Measurements from ENCODE around the gene ONECUT3. TPM values are rescaled to one million over a fixed set of nuclear protein-coding genes. Genes with fewer than 3 reads are reported as not detected.
"Not testable (repeated sequence)": the region's sequence is repeated elsewhere in the genome, so short reads cannot be mapped to it uniquely, and the experiment has no call there.

Gene ONECUT3
- total RNA-seq, 5 donors from 2014 or later (not counting 1 experiment from before 2014, with no cell fraction given) = 0.03 TPM; not detected in 3

GRCh38 chr19:1758959-1759903 lies 5.9 kb downstream of the ONECUT3 start:
- H3K27me3 Mint-ChIP-seq = peaks cover 39 to 71% of the 10 kb centered on the region in 2 donors
- peaks cover 4 to 14% (median 6%) of the 10 kb centered on the region in 3 donors for H3K4me1 Mint-ChIP-seq
- 23% methylated on average over 8 of the region's 16 CpGs for WGBS (ENCODE audit: insufficient coverage)
- ChIA-PET POLR2A (no interaction called here), CTCF (no interaction called here)
- no peak overlapping the region for H3K4me3 ChIP-seq (ENCODE audit: control insufficient read depth in 1 of 2, extremely low read depth in 1 of 2, low read length in 1 of 2)
- H3K9me3 Mint-ChIP-seq = no peaks in the 10 kb centered on the region
- peaks cover 0 to 97% of the 10 kb centered on the region in 2 experiments for H3K27me3 ChIP-seq (replicated peaks in 1 of 2; ENCODE audit: control insufficient read depth in 2 of 2, extremely low read depth in 1 of 2, insufficient read depth in 2 of 2, low read length in 1 of 2)
- H3K36me3 Mint-ChIP-seq = no peaks in the 10 kb centered on the region
- DNase-seq = no peak
- H3K27ac Mint-ChIP-seq = no peak overlapping the region
- ATAC-seq (replicated peaks in 1 of 4) = no peak
- H3K9me3 ChIP-seq = no peaks in the 10 kb centered on the region
- no peaks in the 10 kb centered on the region for H3K36me3 ChIP-seq (ENCODE audit: control insufficient read depth in 2 of 2, extremely low read depth in 1 of 2, insufficient read depth in 1 of 2, low read length in 1 of 2)
- no peak overlapping the region for H3K27ac ChIP-seq (ENCODE audit: low read length)
- H3K4me3 Mint-ChIP-seq = no peak overlapping the region
- H3K4me1 ChIP-seq (ENCODE audit: control insufficient read depth in 1 of 2, extremely low read depth in 1 of 2, insufficient read depth in 2 of 2, low read length in 2 of 2) = peaks cover 0 to 16% of the 10 kb centered on the region in 2 experiments

GRCh38 chr19:1760020-1760419 lies 6.7 kb downstream of the ONECUT3 start:
- peaks cover 0 to 14% of the 10 kb centered on the region in 2 experiments for H3K4me1 ChIP-seq (ENCODE audit: control insufficient read depth in 1 of 2, extremely low read depth in 1 of 2, insufficient read depth in 2 of 2, low read length in 2 of 2)
- H3K4me1 Mint-ChIP-seq = peaks cover 4 to 11% (median 6%) of the 10 kb centered on the region in 3 donors
- ATAC-seq (replicated peaks in 1 of 4) = no peak
- no peaks in the 10 kb centered on the region for H3K36me3 ChIP-seq (ENCODE audit: control insufficient read depth in 2 of 2, extremely low read depth in 1 of 2, insufficient read depth in 1 of 2, low read length in 1 of 2)
- H3K4me3 ChIP-seq (ENCODE audit: control insufficient read depth in 1 of 2, extremely low read depth in 1 of 2, low read length in 1 of 2) = no peak overlapping the region
- H3K9me3 Mint-ChIP-seq = no peaks in the 10 kb centered on the region
- H3K27ac ChIP-seq (ENCODE audit: low read length) = no peak overlapping the region
- no peak overlapping the region for H3K4me3 Mint-ChIP-seq
- POLR2A ChIA-PET = no interaction called here
- no peaks in the 10 kb centered on the region for H3K9me3 ChIP-seq
- H3K27me3 Mint-ChIP-seq = peaks cover 43 to 74% of the 10 kb centered on the region in 2 donors
- H3K36me3 Mint-ChIP-seq = no peaks in the 10 kb centered on the region
- WGBS (ENCODE audit: insufficient coverage) = 10% methylated on average over 14 of the region's 17 CpGs
- H3K27ac Mint-ChIP-seq = no peak overlapping the region
- DNase-seq = no peak
- H3K27me3 ChIP-seq (replicated peaks in 1 of 2; ENCODE audit: control insufficient read depth in 2 of 2, extremely low read depth in 1 of 2, insufficient read depth in 2 of 2, low read length in 1 of 2) = peaks cover 0 to 100% of the 10 kb centered on the region in 2 experiments
- CTCF ChIA-PET = no interaction called here

GRCh38 chr19:1760786-1761527 lies 7.7 kb downstream of the ONECUT3 start:
- H3K27me3 Mint-ChIP-seq = peaks cover 41 to 78% of the 10 kb centered on the region in 2 donors
- H3K9me3 Mint-ChIP-seq; H3K36me3 ChIP-seq (ENCODE audit: control insufficient read depth in 2 of 2, extremely low read depth in 1 of 2, insufficient read depth in 1 of 2, low read length in 1 of 2); H3K27ac Mint-ChIP-seq; H3K4me3 Mint-ChIP-seq; H3K36me3 Mint-ChIP-seq; H3K4me3 ChIP-seq (ENCODE audit: control insufficient read depth in 1 of 2, extremely low read depth in 1 of 2, low read length in 1 of 2); POLR2A ChIA-PET; H3K4me1 Mint-ChIP-seq; ATAC-seq (replicated peaks in 1 of 4); H3K27ac ChIP-seq (ENCODE audit: low read length); H3K9me3 ChIP-seq; DNase-seq: not testable (repeated sequence)
- peaks cover 3 to 100% of the 10 kb centered on the region in 2 experiments for H3K27me3 ChIP-seq (replicated peaks in 1 of 2; ENCODE audit: control insufficient read depth in 2 of 2, extremely low read depth in 1 of 2, insufficient read depth in 2 of 2, low read length in 1 of 2)
- H3K4me1 ChIP-seq (ENCODE audit: control insufficient read depth in 1 of 2, extremely low read depth in 1 of 2, insufficient read depth in 2 of 2, low read length in 2 of 2) = peaks cover 0 to 13% of the 10 kb centered on the region in 2 experiments
- CTCF ChIA-PET = interaction anchor here in 1 of 2 donors (0.5 kb wide), 1 partner anchor 32 kb away, joined by 4 read pairs; no protein-coding TSS in a partner anchor
- WGBS (ENCODE audit: insufficient coverage) = 12% methylated on average over 6 of the region's 15 CpGs

GRCh38 chr19:1761528-1762242 lies 8.4 kb downstream of the ONECUT3 start:
- CTCF ChIA-PET = interaction anchor here in 1 of 2 donors (0.5 kb wide), 1 partner anchor 31 kb away, joined by 4 read pairs; no protein-coding TSS in a partner anchor
- no peaks in the 10 kb centered on the region for H3K9me3 Mint-ChIP-seq
- Histone ChIP-seq H3K9me3 (no peaks in the 10 kb centered on the region), H3K36me3 (ENCODE audit: control insufficient read depth in 2 of 2, extremely low read depth in 1 of 2, insufficient read depth in 1 of 2, low read length in 1 of 2) (no peaks in the 10 kb centered on the region), H3K4me3 (ENCODE audit: control insufficient read depth in 1 of 2, extremely low read depth in 1 of 2, low read length in 1 of 2) (no peak overlapping the region), H3K4me1 (ENCODE audit: control insufficient read depth in 1 of 2, extremely low read depth in 1 of 2, insufficient read depth in 2 of 2, low read length in 2 of 2) (peaks cover 0 to 9% of the 10 kb centered on the region in 2 experiments), H3K27ac (ENCODE audit: low read length) (no peak overlapping the region), H3K27me3 (replicated peaks in 1 of 2; ENCODE audit: control insufficient read depth in 2 of 2, extremely low read depth in 1 of 2, insufficient read depth in 2 of 2, low read length in 1 of 2) (peaks cover 3 to 100% of the 10 kb centered on the region in 2 experiments)
- H3K4me3 Mint-ChIP-seq = no peak overlapping the region
- 4% methylated on average over 21 of the region's 30 CpGs for WGBS (ENCODE audit: insufficient coverage)
- DNase-seq (no peak), ATAC-seq (replicated peaks in 1 of 4) (no peak)
- peaks cover 0 to 5% (median 0%) of the 10 kb centered on the region in 3 donors for H3K4me1 Mint-ChIP-seq
- peaks cover 41 to 77% of the 10 kb centered on the region in 2 donors for H3K27me3 Mint-ChIP-seq
- H3K36me3 Mint-ChIP-seq = no peaks in the 10 kb centered on the region
- POLR2A ChIA-PET = no interaction called here
- no peak overlapping the region for H3K27ac Mint-ChIP-seq

GRCh38 chr19:1762243-1763117 lies 9.2 kb downstream of the ONECUT3 start:
- Mint-ChIP-seq H3K27me3 (peaks cover 35 to 79% of the 10 kb centered on the region in 2 donors), H3K4me1 (peaks cover 0 to 2% (median 0%) of the 10 kb centered on the region in 3 donors)
- POLR2A ChIA-PET = interaction anchor here in 1 of 2 donors (0.6 kb wide), 1 partner anchor 1278 kb away, joined by 7 read pairs; no protein-coding TSS in a partner anchor

More at GRCh38 chr19:1762243-1763117, 9.2 kb downstream of the ONECUT3 start:
- H3K4me3 Mint-ChIP-seq = no peak overlapping the region
- no peak overlapping the region for H3K27ac ChIP-seq (ENCODE audit: low read length)
- 4% methylated on average over 51 of the region's 56 CpGs for WGBS (ENCODE audit: insufficient coverage)
- no peaks in the 10 kb centered on the region for H3K36me3 ChIP-seq (ENCODE audit: control insufficient read depth in 2 of 2, extremely low read depth in 1 of 2, insufficient read depth in 1 of 2, low read length in 1 of 2)
- no peak overlapping the region for H3K4me3 ChIP-seq (ENCODE audit: control insufficient read depth in 1 of 2, extremely low read depth in 1 of 2, low read length in 1 of 2)
- H3K27me3 ChIP-seq (replicated peaks in 1 of 2; ENCODE audit: control insufficient read depth in 2 of 2, extremely low read depth in 1 of 2, insufficient read depth in 2 of 2, low read length in 1 of 2) = peaks cover 9 to 100% of the 10 kb centered on the region in 2 experiments
- ATAC-seq (replicated peaks in 1 of 4) (no peak), DNase-seq (no peak)
- no peaks in the 10 kb centered on the region for H3K9me3 ChIP-seq
- CTCF ChIA-PET = no interaction called here
- H3K4me1 ChIP-seq (ENCODE audit: control insufficient read depth in 1 of 2, extremely low read depth in 1 of 2, insufficient read depth in 2 of 2, low read length in 2 of 2) = peaks cover 0 to 8% of the 10 kb centered on the region in 2 experiments
- no peak overlapping the region for H3K27ac Mint-ChIP-seq
- H3K9me3 Mint-ChIP-seq = no peaks in the 10 kb centered on the region
- no peaks in the 10 kb centered on the region for H3K36me3 Mint-ChIP-seq
